DOHH2 (cell line): ENCODE results near the gene CEP95.

Experiments used
- EZH2phosphoT487 ChIP-seq: fragments of 200-600 bp; sonication (generic); IDR thresholded peaks from 2 replicates; pipeline ENCODE4 v1.6.1; 2017; ENCODE audit warnings: borderline replicate concordance, mild to moderate bottlenecking, antibody characterized with exemption, low read length, moderate library complexity, mixed read lengths
- TF ChIP-seq, protein P1 (sequence below): fragments of 200-600 bp; sonication (generic); IDR thresholded peaks from one replicate; pipeline ENCODE4 v1.5.1; 2014; ENCODE audit warnings: antibody characterized with exemption, mild to moderate bottlenecking, low read depth, low read length; ENCODE audit not compliant: poor library complexity, severe bottlenecking

DNA sequence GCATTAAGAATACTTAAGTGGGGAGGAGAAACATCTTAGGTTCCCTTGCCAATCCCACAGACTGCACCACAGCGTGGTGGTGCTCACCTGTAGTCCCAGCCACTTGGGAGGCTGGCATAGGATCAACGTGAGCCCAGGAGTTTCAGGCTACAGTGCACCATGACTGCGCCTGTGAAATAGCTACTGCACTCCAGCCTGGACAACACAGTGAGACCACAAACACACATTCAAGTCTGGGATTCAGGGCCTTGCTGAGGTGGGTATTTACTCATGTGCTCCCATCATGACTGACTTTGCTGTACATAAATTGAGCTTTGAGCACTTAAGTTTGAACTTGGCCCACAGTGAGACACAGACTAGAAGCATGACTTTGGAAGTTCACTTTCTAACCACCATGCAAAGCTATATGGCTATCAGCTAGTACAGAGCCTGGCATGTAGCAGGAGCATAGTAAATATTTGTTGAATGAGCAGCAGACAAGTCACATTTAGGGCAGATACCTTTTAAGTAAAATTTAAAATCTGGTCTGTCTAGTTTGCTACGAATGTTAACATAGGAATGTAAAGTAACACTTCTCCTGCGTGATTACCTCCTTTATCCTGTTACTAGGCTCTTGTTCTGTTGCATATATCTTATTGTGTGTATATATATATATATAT is 33.5 kb downstream of the CEP95 start:
- TF ChIP-seq, protein P1, sequence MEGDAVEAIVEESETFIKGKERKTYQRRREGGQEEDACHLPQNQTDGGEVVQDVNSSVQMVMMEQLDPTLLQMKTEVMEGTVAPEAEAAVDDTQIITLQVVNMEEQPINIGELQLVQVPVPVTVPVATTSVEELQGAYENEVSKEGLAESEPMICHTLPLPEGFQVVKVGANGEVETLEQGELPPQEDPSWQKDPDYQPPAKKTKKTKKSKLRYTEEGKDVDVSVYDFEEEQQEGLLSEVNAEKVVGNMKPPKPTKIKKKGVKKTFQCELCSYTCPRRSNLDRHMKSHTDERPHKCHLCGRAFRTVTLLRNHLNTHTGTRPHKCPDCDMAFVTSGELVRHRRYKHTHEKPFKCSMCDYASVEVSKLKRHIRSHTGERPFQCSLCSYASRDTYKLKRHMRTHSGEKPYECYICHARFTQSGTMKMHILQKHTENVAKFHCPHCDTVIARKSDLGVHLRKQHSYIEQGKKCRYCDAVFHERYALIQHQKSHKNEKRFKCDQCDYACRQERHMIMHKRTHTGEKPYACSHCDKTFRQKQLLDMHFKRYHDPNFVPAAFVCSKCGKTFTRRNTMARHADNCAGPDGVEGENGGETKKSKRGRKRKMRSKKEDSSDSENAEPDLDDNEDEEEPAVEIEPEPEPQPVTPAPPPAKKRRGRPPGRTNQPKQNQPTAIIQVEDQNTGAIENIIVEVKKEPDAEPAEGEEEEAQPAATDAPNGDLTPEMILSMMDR: no peak
- no peak for TF ChIP-seq EZH2phosphoT487
